Measurements from ENCODE around the gene SLC35E1.

DNA sequence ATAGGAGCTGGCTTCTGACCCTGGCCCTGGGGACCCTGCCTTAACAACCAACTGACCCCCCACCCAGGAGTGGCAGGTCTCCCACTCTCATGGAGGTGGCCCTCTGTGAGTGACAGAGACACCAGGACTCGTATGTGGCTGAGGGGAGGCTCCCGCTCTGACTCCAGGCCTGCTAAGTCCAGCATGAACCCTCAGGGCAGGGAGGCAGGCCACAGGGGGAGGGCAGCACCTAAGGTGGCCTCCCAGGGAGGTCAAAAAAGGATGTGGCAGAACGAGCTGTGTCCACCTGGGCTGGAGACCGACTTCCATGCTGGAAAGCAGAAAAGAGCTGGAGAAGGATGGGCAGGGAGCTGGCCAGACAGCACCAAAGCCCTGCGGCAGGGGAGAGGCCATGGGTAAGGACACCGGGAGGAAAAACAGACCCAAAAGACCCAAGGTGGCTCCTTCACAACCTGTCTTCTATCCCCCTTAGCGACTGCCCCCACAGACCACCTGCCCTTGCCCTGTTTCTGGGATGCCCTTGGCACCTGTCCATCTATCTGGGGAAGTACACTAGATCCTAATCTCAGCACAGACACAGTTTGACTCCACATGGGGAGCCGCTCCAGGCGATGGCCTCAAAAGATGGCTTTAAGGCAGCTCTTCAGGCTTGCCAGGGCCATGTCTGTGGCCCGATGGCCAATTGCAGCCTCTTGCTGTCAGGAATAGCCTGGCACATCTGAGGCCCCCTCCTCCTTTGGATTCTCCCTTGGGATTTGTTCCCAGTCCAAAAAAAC lies 10.5 kb upstream of the SLC35E1 start:
- TF ChIP-seq EZH2 (optimal IDR thresholded peaks at IDR 0.05; ENCODE audit: low read depth, low read length) = no peak
- TF ChIP-seq, protein P1, sequence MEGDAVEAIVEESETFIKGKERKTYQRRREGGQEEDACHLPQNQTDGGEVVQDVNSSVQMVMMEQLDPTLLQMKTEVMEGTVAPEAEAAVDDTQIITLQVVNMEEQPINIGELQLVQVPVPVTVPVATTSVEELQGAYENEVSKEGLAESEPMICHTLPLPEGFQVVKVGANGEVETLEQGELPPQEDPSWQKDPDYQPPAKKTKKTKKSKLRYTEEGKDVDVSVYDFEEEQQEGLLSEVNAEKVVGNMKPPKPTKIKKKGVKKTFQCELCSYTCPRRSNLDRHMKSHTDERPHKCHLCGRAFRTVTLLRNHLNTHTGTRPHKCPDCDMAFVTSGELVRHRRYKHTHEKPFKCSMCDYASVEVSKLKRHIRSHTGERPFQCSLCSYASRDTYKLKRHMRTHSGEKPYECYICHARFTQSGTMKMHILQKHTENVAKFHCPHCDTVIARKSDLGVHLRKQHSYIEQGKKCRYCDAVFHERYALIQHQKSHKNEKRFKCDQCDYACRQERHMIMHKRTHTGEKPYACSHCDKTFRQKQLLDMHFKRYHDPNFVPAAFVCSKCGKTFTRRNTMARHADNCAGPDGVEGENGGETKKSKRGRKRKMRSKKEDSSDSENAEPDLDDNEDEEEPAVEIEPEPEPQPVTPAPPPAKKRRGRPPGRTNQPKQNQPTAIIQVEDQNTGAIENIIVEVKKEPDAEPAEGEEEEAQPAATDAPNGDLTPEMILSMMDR (IDR thresholded peaks at IDR 0.05; ENCODE audit: low read length) = no peak

Data from MM.1S (cell line).